AG04449 (cell line): ENCODE measurements around the gene ASH1L.
"Not testable (repeated sequence)": the region's sequence is repeated elsewhere in the genome, so short reads cannot be mapped to it uniquely, and the experiment has no call there.

ENCODE experiments used
- CTCF ChIA-PET: fragments of 350-600 bp; formaldehyde crosslinking; extraction: SDS; loops from one replicate; lab custom pipeline; 2021; ENCODE audit warnings: antibody characterized with exemption; lab: Yijun Ruan, JAX
- POLR2A ChIA-PET: fragments of 400-600, 350-600 bp; formaldehyde crosslinking; extraction: SDS; loops from one replicate; lab custom pipeline; 2020; ENCODE audit warnings: antibody characterized with exemption, inconsistent platforms; lab: Yijun Ruan, JAX
- DNase-seq: peaks from one replicate; pipeline ENCODE4 v3.0.0-alpha.2; 2010; ENCODE audit warnings: low read depth, low spot score
- H3K4me3 ChIP-seq: 2 replicates; pipeline ENCODE4 v1.5.1; 2011; ENCODE audit warnings: low read depth, mild to moderate bottlenecking, control low read depth, low read length
- TF ChIP-seq, protein P1 (sequence below): IDR thresholded peaks from one replicate; pipeline ENCODE4 v1.5.1; 2011; ENCODE audit warnings: mild to moderate bottlenecking, moderate library complexity, low read length, control low read depth, inconsistent platforms; ENCODE audit not compliant: insufficient read depth; ENCODE audit errors: missing control alignments

Gene ASH1L

DNA sequence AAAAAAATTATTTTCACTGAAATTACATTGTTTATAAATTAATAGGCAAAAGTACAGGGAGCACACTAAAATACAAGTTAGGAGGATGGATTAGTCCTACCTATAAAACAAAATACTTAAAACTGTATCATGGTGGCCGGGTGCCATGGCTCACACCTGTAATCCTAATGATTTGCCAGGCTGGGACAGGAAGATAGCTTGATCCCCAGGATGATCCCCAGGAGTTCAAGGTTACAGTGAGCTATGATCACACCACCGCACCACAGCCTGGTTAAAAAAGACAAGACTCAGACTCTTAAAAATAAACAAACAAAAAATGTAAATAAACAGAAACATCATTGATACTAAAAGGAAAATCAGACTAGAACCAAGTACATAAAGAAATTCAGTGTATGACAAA, 53.5 kb downstream of the ASH1L start:
- TF ChIP-seq, protein P1, sequence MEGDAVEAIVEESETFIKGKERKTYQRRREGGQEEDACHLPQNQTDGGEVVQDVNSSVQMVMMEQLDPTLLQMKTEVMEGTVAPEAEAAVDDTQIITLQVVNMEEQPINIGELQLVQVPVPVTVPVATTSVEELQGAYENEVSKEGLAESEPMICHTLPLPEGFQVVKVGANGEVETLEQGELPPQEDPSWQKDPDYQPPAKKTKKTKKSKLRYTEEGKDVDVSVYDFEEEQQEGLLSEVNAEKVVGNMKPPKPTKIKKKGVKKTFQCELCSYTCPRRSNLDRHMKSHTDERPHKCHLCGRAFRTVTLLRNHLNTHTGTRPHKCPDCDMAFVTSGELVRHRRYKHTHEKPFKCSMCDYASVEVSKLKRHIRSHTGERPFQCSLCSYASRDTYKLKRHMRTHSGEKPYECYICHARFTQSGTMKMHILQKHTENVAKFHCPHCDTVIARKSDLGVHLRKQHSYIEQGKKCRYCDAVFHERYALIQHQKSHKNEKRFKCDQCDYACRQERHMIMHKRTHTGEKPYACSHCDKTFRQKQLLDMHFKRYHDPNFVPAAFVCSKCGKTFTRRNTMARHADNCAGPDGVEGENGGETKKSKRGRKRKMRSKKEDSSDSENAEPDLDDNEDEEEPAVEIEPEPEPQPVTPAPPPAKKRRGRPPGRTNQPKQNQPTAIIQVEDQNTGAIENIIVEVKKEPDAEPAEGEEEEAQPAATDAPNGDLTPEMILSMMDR: no peak
- ChIA-PET CTCF (interaction anchor here (1.5 to 1.7 kb wide), 2 partner anchors 14 to 258 kb away, joined by 4 to 6 read pairs; no protein-coding TSS in a partner anchor), POLR2A (no interaction called here)
- DNase-seq: no peak
- no peak overlapping the region for H3K4me3 ChIP-seq

DNA sequence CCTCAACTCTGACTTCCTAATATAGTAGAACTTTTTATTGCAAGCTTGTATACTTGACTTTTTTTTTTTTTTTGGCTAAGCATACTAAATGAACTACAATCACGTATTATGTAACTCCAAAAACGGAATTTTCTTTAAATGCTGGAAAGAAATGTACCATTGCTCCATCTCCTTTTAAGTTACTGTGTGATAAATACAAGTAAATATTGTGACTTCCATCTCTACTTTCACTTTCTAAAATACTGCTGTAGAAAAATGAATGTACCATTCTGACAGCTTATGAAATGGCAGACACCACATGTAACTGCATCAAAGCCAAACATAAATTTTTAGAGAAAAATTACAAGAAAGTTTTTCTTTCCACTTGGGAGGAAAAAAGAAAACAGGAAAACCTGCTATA, 54.7 kb downstream of the ASH1L start:
- DNase-seq: no peak
- TF ChIP-seq, protein P1: no peak
- ChIA-PET CTCF (interaction anchor here (1.5 kb wide), 1 partner anchor 13 kb away, joined by 4 read pairs; no protein-coding TSS in a partner anchor), POLR2A (no interaction called here)
- no peak overlapping the region for H3K4me3 ChIP-seq

DNA sequence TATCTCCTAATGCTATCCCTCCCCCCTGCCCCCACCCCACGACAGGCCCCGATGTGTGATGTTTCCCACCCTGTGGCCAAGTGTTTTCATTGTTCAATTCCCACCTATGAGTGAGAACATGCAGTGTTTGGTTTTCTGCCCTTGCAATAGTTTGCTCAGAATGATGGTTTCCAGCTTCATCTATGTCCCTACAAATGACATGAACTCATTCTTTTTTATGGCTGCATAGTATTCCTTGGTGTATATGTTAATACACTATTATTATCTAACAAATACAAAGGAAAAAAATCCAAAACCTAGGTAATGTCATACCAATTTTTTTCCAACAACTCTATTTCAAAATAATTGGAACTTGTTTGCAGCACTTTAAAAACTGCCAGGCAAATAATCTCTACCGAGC, 56.6 kb downstream of the ASH1L start:
- H3K4me3 ChIP-seq, POLR2A ChIA-PET, DNase-seq, CTCF ChIA-PET: not testable (repeated sequence)

DNA sequence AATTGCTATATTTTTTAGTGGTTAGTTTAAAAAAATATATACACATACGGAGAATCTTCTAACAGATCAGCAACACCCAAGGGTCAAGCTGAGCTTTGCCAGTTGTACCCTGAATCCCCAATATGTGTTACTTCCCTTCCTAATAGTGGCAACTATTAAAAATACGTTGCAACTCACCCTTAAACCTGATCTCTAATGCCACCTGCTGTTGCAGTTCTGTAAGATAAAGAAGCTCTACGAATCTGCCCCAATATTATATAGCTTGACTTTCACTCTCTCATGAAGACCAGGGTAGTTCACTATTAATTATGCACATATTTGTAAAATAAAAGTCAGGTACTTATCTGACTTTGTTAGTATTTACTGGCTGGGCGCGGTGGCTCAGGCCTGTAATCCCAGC, 58.4 kb downstream of the ASH1L start:
- POLR2A ChIA-PET: no interaction called here
- CTCF ChIA-PET: interaction anchor here (0.6 to 3.3 kb wide), 11 partner anchors 9 to 330 kb away, joined by 3 to 16 read pairs (median 4); no protein-coding TSS in a partner anchor
- no peak for DNase-seq
- TF ChIP-seq, protein P1: no peak
- no peak overlapping the region for H3K4me3 ChIP-seq

DNA sequence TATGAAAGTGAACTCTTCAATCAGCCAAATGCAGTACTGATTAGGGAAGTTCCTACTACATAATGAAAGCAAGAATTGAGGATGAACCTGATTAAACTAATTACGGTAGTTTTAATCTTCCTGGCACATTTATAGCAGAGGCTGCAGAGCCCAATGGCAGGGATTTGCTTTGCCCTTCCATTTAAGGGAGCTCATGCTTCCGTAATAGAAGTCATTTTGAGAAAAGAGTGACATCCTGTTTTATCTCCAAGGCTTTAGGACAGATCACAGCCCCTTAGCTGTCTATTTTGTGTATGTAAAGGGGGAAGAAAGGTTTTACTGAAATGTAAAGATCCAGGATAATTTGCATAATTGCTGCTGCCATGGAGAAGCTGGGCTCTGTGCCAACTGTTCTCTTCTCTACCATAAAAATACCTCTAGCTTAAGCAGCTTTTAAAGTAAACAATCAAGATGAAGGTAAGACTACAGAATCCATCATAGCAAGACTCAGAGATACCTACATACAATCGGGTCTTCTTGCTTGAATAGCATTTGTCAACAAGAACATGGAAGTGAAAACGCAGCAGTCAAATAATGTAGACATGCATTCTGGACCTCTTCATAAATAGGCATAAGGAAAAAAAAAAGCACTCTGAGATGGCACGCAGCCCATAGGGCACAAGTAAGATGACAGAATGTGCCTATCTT, 62.5 kb downstream of the ASH1L start:
- no peak overlapping the region for H3K4me3 ChIP-seq
- TF ChIP-seq, protein P1: no peak
- DNase-seq: no peak
- ChIA-PET CTCF (interaction anchor here (1.0 kb wide), 1 partner anchor 13 kb away, joined by 4 read pairs; no protein-coding TSS in a partner anchor), POLR2A (no interaction called here)

DNA sequence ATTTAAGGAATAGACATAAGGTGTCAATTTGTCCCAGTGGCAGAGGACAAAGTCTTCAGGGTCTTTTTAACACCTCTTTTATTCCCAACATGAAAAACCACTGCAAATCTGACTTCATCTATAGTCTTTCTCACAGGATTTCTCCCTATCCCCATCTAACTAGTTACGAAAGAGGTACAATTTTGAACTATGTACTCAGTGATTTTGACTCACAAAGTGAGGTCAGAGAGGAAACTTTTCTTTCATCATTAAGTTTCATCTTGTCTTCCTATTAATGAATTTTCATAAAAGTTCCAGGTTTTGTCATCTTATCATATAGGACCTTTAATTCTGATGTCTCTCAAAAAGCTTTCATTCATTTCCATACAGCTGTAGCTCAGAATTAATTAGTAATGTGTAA, 63.3 kb downstream of the ASH1L start:
- CTCF ChIA-PET: interaction anchor here (1.0 kb wide), 1 partner anchor 14 kb away, joined by 4 read pairs; no protein-coding TSS in a partner anchor
- no peak for DNase-seq
- TF ChIP-seq, protein P1: no peak
- POLR2A ChIA-PET: no interaction called here
- no peak overlapping the region for H3K4me3 ChIP-seq

DNA sequence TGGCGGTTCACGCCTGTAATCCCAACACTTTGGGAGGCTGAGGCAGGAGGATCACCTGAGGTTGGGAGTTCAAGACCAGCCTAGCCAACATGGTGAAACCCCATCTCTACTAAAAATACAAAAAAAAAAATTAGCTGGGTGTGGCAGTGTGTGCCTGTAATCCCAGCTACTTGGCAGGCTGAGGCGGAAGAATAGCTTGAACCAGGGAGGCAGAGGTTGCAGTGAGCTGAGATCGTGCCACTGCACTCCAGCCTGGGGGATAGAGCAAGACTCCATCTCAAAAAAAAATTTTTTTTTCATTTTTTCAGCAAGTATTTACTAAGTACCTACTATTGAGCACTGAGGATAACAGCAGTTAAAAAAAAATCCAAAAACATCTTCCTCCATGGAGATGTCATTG, 69.0 kb downstream of the ASH1L start:
- DNase-seq, POLR2A ChIA-PET, H3K4me3 ChIP-seq: not testable (repeated sequence)
- CTCF ChIA-PET: interaction anchor here (1.1 to 3.4 kb wide), 2 partner anchors 10 to 243 kb away, joined by 3 to 16 read pairs; no protein-coding TSS in a partner anchor

DNA sequence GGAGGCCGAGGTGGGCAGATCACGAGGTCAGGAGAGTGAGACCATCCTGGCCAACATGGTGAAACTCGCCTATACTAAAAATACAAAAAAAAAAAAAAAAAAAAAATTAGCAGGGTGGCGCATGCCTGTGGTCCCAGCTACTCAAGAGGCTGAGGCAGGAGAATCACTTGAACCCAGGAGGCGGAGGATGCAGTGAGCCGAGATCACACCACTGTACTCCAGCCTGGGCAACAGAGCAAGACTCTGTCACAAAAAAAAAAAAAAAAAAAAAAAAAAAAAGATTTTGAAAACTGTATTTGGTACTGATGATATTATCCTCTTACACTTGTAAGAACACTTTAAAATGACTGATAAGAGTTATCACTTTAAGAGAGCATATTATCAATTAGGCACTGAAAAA, 74.2 kb downstream of the ASH1L start:
- CTCF ChIA-PET, POLR2A ChIA-PET, H3K4me3 ChIP-seq, DNase-seq: not testable (repeated sequence)
